Activated T-helper 1 cell treated with Interleukin-2 at 50 U/mL for 16 hours (primary cell): ENCODE data around the gene USP37.
"Not testable (repeated sequence)": the region's sequence is repeated elsewhere in the genome, so short reads cannot be mapped to it uniquely, and the experiment has no call there.

Source experiments
- DNase-seq: peaks from one replicate; pipeline ENCODE4 v3.0.0-alpha.2; 2020; ENCODE audit warnings: low read depth

USP37 gene

DNA sequence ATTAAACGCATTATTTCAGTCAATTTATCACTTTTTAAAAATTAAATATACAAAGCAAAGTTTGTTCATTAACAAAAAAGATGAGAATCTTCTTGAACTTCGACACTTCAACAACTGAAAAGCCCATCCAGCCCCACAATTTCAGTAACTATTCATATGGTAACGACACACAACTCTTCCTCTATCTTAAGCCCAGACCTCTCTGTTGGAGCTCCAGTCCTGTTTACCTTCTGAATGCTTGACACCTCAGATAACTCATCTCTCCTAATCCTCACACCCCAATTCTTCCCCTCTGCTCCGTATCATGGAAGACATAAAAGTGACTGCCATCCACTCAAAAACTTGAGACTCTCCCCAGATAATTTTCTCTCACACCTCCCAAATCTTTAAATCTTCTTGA lies 12.6 kb downstream of the USP37 start:
- no peak for DNase-seq

DNA sequence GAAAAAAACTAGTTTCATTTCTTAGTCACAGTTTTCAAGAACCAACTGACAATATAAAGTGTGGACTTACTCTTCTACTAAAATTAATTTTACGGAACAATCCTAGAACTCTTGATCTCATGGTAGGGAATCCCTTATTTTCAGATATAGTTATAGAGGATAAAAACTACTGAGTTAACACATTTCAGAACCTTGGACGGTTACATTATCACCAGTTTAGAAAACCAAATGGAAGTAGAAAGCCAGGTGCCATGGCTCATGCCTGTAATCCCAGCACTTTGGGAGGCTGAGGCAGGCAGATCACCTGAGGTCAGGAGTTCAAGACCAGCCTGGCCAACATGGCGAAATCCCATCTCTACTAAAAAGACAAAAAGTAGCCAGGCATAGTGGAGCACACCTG lies 13.9 kb downstream of the USP37 start:
- not testable (repeated sequence) for DNase-seq

DNA sequence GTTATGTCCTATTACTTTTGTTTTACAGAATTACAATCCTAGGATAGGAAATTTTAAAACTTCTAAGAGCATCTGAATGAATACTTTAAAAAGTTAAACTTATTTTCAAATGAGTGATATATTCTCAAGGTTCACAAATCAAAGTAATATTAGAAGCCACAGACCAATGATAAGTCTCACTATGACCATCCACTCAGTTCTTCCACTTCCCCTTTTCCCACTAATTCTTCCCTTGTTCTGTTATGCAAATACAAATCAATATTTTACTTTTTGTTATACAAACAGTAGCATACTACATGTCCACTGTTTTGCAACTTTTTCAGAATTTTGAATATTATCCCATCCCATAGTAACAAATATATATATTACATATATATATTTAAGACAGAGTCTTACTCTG lies 20.2 kb downstream of the USP37 start:
- DNase-seq: no peak

DNA sequence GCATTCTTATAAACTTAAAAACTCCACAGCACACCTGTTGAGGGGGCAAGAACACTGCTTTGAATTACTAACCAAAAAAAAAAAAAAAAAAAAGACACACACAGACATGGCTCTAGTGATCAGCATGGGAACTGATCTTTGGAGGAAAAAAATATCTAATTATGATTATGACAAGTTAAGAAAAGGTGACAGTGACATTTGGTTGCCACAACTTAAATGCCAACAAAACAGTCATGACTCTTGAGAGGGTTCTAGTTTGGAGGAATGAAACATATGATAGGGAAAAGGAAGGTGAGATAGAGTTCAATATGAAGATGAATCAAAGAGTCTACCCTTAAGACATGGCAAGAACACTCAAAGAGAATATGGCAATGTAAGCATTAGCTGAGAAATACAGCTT lies 20.6 kb downstream of the USP37 start:
- no peak for DNase-seq

DNA sequence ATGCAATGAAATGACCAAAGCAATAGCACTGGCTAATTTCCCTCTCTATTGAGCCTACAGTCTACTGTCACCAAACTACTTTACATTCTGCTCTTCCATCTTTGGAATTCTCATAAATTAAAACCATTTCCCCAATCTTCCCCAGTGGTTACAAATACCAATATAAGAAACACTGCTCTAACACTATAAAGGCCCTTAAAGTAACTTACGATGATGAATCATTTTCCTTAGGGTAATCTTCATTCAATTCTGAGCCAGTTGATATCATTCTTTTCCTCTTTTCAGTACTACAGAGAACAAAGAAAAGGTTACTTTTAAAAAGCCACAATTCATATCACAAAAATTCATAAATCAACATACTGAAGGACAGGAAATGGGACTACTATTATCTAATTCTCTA lies 22.1 kb downstream of the USP37 start:
- DNase-seq: no peak

DNA sequence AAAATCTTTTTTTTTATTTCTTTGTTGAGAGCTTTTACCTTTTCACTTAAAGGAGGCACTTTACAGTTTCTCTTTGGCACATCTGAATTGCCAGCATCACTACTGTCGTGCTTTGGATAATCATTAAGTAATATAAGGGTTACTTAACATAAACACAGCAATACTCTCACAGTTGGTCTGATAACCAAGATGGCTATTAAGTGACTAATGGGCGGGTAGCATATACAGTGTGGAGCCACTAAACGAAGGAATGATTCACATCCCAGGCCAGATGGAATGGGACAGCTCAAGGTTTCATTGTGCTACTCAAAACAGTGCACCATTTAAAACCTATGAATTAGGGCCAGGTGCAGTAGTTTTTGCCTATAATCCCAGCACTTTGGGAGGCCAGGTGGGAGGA lies 28.1 kb downstream of the USP37 start:
- DNase-seq: no peak

DNA sequence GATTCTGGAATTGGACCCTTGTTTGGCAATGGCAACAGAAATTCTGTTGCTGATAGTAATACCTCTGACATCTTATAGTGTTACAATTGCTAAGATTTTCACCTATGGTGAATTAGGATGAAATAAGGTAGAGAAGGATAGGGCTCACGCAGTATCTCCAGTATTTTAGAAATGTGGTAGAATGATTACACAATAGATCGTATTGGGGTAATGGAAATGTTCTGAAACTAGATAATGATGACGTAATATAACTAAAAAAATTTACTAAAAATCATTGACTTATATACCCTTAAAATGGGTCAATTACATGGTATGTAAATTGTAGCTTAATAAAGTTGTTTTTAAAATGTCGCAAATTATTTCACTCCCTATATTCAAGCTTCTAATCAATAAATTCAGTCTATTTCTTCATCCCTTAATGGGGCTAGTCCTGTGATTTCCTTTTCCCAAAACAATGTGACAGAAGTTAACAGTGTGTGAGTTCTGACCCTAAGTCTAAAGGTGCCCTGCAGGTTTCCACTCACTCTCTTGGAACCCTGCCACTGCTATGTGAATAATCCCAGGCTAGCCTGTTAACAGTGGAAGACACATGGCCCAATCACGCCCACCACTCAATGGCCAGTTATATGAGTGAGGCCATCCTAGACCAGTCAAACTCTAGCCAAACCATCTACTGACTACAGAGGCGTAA lies 31.2 kb downstream of the USP37 start:
- no peak for DNase-seq

DNA sequence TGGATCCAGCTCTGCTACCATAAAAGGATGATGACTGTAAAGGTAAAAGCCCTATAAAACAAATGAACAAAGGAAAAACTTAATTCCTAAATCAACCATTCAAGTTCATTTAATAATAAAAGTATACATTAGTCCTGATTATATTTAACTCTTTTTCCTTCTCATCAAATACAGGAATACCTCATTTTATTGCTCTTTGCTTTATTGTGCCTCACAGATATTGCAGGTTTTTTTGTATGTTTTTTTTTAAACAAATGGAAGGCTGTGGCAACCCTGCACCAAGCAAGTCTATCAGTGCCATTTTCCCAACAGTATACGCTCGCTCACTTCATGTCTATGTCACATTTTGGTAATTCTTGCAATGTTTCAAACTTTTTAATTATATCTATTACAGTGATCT lies 38.2 kb downstream of the USP37 start:
- DNase-seq: no peak

DNA sequence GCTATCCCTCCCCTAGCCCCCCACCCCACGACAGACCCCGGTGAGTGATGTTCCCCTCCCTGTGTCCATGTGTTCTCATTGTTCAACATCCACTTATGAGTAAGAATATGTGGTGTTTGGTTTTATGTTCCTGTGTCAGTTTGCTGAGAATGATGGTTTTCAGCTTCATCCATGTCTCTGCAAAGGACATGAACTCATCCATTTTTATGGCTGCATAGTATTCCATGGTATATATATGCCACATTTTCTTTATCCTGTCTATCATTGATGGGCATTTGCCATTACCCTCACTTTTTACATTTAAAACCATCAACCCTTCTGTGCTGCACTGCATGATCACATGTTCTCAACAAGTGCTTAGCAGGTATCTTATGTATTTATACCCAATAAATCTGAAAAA lies 39.7 kb downstream of the USP37 start:
- DNase-seq: not testable (repeated sequence)

DNA sequence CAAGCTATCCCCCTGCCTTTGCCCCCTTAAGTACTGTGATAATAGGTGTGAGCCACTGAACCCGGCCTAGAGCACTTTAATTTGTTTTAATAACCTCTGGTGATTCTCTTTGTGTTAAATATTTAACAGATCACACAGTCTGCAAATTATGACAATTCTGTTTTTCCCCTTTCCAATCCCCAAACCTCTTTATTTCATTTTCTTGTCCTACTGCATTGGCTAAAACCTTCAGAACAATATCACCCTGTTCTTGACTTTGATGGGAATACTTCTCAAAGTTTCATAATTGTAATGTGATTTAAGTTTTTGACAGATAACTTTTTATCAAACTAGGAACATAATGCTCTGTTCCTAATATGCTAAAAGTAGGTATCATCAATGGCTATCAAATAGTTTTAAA lies 44.5 kb downstream of the USP37 start:
- DNase-seq: no peak

DNA sequence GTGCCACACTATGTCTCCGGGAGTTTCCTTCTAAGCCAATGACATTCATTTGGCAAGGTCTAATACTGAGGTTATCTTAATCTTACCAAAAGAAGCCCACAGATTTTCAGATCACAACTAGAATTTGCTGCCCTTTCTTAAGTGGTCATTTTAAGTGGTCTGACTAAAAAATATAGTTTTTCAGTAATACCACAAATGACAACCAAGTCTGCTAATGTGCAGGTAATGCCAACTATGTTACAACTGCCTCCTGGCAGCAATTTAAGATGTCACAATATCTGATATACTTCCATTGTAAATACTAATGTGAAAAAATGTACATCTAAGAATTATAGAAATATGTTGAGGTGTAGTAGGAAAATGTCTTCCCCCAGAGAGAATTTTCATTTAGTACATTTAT lies 49.3 kb downstream of the USP37 start:
- no peak for DNase-seq

DNA sequence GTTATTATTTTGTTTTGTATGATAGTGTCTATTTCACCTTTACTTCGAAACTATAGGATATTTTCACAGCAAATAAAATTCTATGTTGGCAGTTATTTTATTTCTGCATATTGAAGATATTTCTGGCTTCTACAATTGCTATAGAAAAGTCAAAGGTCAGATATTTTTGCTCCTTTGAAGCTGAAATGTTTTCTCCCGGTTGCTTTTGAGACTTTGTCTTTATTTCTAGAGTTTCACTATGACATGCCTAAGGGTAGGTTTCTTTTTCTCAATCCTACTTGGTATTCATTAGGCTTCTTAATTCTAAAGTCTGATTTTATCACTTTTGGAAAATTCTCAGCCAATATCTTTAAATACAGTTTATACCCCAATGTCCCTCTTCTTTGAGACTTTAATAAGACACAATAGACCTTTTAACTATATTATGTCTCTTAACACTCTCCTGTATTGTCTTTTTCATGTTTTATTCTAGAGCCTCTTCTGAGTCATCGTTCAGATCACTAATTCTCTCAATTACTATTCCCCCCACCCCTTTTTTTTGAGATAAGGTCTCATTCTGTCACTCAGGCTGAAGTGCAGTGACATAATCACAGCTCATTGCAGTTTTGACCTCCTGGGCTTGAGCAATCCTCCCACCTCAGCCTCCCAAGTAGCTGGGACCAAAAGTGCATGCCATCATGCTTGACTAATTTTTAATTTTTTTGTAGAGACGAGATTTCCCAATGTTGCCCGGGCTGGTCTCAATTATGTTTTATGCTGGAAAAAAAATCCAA lies 50.5 kb downstream of the USP37 start:
- DNase-seq: no peak

DNA sequence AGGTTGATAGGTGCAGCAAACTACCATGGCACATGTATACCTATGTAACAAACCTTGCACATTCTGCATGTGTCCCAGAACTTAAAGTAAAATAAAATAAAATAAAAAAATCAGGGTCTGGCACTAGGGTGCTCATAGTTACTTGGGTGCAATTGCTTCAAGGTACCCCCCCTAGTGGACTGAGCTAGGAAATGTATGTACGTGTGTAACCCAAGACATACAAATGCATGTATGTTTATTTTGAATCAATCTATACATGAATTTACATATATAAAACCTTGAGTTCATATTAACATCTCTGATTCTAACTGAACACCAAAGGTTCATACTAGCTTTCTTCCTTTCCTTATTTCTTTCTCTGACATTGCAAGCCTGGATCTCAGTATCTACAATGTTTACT lies 51.5 kb downstream of the USP37 start:
- DNase-seq: no peak

DNA sequence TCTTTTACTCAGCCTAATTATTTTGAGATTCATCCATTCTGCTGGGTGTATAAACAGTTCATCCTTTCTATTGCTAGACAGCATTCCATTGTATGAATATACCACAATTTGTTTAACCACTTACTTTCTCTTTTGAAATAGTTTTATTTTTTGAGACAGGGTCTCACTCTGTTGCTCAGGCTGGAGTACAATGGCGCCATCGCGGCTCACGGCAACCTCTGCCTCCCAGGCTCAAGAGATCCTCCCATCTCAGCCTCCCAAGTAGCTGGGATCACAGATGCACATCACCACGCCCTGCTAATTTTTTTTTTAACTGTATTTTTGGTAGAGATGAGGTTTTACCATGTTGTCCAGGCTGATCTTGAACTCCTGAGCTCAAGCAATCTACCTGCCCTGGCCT lies 54.5 kb downstream of the USP37 start:
- no peak for DNase-seq

DNA sequence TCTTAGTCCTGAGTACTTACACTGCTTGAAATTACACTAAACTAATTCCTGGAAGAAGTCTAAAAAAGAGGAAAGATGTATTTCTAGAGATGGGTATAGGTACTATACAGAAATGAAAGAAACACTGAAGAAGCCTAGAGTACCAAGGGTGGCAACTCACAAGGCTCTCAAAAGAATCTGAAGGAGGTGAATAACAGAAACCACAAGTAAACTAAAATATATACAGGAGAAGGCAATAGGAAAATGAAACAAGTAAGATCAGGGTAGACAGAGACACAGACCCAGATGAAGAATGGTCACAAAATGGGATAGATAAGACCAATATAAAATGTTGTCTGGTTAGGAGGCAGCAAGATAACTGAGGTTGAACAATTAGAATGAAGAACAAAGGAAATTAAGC lies 59.9 kb downstream of the USP37 start:
- DNase-seq: no peak

DNA sequence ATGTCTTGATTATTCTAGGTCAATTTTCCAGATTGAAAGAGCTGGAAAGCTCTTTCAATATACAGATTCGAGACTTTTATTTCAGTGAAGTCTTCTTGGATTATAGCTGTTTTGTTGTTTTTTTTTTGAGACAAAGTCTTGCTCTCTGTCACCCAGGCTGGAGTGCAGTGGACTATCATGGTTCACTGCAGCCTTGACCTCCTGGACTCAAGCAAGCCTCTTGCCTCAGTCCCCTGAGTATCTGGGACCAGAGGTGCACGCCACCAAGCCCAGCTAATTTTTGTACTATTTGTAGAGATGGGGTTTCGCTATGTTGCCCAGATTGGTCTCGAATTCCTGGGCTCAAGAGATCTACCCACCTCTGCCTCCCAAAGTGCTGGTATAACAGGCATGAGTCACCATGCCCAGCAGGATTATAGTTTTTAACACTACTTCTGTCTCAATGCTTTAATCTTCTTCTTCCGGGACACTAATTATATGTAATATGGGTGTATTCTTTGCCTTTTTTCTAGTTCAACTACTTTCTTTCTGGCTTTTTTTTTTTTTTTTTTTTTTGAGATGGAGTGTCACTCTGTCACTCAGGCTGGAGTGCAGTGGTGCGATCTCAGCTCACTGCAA lies 62.3 kb downstream of the USP37 start:
- DNase-seq: no peak

DNA sequence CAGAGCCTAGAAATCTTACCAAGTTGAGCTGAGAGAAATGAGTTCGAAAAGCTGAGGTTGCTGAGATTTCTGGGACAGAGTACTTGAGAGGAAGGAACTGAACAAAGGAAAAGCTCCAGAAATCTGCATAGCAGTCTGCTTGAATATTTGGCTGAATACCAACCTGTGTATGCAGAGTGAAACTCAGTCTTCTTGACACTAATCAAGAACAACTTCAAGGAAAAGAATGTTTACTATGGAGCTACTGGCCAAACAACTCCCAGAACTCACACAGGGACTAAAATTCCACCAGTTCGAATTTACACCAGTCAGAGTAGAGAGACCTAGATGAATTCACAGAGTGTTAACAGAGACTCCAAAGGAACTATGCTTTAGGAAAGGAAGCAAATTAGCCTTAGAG lies 66.5 kb downstream of the USP37 start:
- DNase-seq: no peak

DNA sequence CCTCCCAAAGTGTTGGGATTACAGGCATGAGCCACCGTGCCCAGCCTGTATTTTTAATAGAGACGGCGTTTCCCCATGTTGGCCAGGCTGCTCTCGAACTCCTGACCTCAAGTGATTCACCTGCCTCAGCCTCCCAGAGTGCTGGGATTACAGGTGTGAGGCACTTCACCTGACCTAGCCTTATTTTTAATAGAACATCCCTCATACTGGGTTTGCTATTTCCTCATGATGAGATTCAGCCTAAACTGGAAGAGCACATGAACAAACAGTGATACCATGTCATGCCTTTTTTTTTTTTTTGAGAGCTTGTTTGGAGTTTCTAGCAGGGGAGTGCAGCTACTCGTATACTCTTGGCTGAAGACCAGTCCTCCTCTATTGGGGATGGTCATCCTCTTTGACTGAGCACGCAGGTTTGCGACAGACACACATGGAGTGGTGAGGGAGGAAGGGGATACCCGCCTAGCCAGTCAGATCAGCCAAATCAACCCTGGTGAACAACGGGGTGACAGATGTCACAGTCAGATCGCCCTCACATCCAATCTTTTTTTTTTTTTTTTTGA lies 67.6 kb downstream of the USP37 start:
- no peak for DNase-seq

DNA sequence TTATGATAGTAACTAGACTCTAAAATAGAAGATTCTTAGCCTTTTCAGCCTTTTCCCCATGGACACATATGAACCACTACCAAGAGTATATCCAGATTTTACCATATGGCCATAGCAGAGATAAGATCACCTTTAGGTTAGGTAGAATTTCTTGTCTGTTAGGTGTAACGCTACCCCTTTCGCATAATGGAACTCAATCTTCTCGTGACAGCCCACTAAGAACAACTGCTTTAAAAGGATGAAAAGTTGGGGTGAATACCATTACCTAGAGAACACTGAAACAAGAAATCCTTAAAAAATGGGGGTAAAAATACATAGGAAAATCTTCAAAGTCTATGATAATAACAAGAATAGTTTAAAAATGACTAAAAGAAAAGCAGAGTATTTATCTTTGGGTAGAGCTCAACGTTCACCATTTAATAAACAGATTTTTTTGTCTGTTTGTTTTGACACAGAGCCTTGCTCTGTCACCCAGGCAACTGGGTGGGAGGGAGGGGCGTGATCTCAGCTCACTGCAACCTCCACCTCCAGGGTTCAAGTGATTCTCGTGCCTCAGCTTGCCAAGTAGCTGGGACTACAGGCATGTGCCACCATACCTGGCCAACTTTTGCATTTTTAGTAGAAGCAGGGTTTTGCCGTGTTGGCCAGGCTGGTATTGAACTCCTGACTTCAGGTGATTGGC lies 82.0 kb downstream of the USP37 start:
- DNase-seq: no peak

DNA sequence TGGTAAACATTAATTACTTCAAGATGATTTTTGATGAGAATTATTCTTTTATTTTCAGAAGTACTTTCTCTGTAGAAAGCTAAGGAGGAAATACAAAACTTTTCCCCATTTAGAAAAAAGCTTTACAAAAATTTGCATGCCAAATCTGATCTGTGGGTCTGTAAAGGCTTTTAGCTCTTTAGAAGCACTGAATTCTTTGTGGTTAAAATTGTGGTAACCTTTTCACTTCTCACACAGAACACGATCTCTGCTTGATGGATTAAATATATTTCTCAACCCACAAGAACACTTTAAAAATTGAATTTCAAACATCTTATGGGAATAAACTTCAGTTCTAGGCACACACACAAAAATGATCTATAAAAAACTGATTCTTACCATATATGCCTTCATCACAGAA lies 85.5 kb downstream of the USP37 start:
- DNase-seq: no peak

DNA sequence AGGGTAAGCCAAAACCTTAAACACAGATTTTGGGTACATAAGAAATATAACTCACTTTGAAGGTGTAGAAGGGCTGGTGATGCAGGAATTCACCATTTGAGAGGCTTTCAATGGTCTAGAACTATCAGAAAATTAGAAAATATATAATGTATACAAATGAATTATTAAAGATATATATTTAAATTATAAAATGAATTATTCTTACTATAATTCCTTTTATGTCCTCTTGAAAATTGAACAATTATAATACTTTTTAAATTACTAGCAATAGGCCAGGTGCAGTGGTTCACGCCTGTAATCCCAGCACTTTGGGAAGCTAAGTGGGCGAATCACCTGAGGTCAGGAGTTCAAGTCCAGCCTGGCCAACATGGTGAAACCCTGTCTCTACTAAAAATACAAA lies 88.6 kb downstream of the USP37 start:
- DNase-seq: no peak

DNA sequence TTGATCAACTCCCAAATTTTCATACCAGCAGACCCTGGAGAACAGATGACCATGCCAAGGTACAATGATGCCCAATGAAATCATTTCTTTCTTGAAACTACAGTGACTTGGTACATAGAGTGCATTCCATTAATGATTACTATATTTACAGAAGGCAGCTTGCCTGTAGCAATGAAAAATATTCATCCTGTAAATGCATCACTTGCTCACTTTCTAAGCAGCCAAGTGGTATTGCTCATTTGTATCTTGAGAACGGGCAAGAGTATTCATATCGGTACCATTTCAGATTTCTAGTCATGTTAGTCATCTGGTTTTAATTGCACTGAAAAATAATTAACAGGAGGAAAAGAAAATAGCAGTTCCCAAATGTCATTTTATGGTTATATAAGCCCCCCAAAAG lies 89.6 kb downstream of the USP37 start:
- no peak for DNase-seq

DNA sequence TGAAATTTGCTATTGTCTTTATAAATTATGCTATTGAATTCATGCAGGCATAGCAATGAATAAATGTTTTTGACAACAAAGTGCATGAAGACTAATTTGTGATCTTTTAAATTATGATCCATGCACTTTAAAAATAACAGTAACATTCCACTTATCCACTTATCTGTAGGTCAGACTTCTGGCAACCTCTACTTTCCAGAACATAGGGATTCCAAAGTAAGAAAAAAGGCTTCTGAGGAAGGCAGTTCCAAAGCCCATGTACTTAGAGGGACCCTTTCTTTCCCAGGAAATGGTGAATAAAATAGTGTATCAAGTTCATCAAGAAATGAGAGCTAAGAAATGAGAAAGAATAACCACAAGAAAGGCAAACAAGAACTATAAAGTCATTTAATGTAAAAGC lies 90.9 kb downstream of the USP37 start:
- no peak for DNase-seq
